PFSK-1 (cell line): Measurements from ENCODE around the gene MED15.

ENCODE experiments used
- POLR2AphosphoS5 ChIP-seq: IDR thresholded peaks from 2 replicates; pipeline ENCODE4 v1.6.1; 2012; ENCODE audit warnings: low read depth, mild to moderate bottlenecking, control low read depth, low read length, moderate library complexity
- REST ChIP-seq, 2 experiments: IDR thresholded peaks; 2 replicates each; pipeline versions ENCODE4 v1.6.1 to v1.8.0; 2011 to 2012; ENCODE audit warnings: low read depth in 2 of 2, low read length in 2 of 2, control low read depth in 1 of 2, inconsistent platforms in 1 of 2, mild to moderate bottlenecking in 1 of 2, moderate library complexity in 1 of 2; ENCODE audit not compliant: insufficient read depth in 1 of 2

GRCh38 chr22:20508815-20509271, 1.4 kb downstream of the MED15 start:
- TF ChIP-seq POLR2AphosphoS5 (no peak), REST (IDR thresholded peaks at IDR 0.05; ENCODE audit: insufficient read depth in 1 of 2, low read depth in 2 of 2, low read length in 2 of 2) (no peak)
